ENCODE measurements around the gene STON1.

The STON1 gene

DNA sequence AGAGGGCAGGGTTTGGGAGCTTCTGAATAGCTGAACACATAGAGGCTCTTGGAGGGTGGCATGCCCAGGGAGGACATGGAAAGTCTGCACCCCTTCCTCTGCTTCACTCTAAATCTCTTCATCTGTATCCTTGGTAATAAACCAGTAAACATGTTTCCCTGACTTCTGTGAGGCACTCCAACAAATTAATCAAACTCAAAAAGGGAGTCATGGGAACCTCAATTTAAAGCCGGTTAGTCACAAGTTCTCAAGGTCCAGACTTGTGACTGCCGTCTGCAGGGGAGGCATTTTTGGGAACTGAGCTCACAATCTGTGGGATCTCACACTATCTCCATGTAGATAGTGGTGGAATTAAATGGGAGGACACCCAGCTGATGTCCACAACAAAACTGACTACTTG lies 33.1 kb upstream of the STON1 start:
- H3K4me3 ChIP-seq (ENCODE audit: low read depth, low read length): no peak overlapping the region
- no peak for TF ChIP-seq CTCF (IDR thresholded peaks at IDR 0.05; ENCODE audit: borderline replicate concordance, insufficient read depth, low read depth, low read length)

DNA sequence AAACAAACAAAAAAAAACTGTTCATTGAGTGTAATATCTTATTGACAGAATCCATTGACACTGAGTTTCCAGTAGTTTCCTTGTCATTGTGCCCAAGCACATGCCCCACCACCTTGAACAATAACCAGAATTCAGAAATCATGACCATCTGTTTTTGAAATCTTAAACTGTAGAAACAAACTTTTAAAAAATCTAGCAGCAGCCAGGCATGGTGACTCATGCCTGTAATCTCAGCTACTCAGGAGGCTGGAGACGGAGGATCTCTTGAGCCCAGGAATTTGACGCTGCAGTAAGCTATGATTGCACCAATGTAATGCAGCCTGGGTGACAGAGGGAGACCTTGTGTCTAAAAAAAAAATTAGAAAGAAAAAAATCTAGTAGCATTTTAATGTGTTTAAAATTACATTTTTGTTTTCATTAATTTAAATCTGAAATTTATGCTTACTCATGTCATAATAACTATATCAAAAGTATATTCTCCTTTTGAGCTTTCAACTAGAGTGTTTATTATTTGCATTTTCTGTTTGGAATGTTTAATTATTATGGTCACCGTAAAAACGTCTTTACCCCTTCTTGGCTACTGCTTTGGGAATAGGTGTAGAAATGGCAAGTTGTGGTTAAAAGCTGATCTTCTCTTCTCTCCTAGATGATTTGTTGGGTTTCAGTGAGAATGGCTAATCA lies 25.2 kb upstream of the STON1 start:
- no peak for TF ChIP-seq CTCF (IDR thresholded peaks at IDR 0.05; ENCODE audit: borderline replicate concordance, insufficient read depth, low read depth, low read length)
- no peak overlapping the region for H3K4me3 ChIP-seq (ENCODE audit: low read depth, low read length)

DNA sequence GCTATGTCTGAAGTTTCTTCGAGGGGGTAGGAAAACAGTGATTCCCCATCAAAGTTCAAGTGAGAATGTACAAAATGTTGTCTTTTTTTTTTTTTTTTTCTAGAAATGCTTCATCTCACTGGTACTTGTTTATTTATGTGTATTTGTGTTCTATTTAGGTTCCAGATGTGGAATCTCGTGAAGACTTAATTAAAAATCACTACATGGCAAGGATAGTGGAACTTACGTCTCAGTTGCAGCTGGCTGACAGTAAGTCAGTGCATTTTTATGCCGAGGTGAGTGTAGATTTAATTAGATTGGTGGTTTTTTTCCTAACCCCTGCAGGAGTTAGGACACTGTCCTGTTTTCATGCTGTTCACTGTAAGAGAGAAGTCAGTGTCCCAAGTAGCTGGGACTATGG lies 22.8 kb upstream of the STON1 start:
- no peak for TF ChIP-seq CTCF (IDR thresholded peaks at IDR 0.05; ENCODE audit: borderline replicate concordance, insufficient read depth, low read depth, low read length)
- no peak overlapping the region for H3K4me3 ChIP-seq (ENCODE audit: low read depth, low read length)

DNA sequence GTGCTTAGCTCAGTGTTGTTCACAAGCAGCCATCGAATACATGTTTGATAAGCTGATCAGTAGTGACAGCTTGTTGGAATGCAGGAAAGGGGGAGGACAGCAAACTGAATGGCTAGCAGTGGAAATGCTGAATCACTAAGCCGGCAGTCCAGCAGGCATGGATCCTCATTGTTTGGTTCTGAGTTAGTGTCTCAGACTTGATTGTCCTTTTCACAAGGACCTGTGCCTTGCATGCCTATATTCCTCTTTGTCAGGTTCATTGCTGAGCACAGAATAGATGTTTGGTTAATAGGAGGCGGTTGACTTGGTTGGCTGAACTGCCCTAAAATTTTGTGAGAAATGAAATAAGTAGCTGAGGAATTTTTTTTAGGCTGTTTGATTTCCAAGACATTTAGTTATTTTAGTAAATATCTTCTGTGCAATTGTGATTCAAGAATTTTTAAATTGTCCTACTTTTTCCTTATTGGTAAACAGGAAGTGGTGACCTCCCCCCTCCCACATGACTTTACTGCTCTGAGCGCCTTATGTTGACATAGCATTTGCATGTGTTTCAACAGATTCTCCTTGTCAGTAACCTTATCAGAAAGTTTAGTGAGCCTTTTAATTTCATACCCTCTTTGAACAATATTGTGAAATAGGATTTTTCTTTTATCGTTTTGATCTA lies 21.4 kb upstream of the STON1 start:
- no peak overlapping the region for H3K4me3 ChIP-seq (ENCODE audit: low read depth, low read length)

GRCh38 chr2:48510329-48510728 lies 19.6 kb upstream of the STON1 start:
- H3K4me3 ChIP-seq (ENCODE audit: low read depth, low read length): no peak overlapping the region
- TF ChIP-seq CTCF (IDR thresholded peaks at IDR 0.05; ENCODE audit: borderline replicate concordance, insufficient read depth, low read depth, low read length): no peak

More for the DNA sequence above, 21.4 kb upstream of the STON1 start:
- no peak for TF ChIP-seq CTCF (IDR thresholded peaks at IDR 0.05; ENCODE audit: borderline replicate concordance, insufficient read depth, low read depth, low read length)

- no peak for TF ChIP-seq CTCF (IDR thresholded peaks at IDR 0.05; ENCODE audit: borderline replicate concordance, insufficient read depth, low read depth, low read length)
These were observed 18.0 kb upstream of the STON1 start for GRCh38 chr2:48511849-48512470.

DNA sequence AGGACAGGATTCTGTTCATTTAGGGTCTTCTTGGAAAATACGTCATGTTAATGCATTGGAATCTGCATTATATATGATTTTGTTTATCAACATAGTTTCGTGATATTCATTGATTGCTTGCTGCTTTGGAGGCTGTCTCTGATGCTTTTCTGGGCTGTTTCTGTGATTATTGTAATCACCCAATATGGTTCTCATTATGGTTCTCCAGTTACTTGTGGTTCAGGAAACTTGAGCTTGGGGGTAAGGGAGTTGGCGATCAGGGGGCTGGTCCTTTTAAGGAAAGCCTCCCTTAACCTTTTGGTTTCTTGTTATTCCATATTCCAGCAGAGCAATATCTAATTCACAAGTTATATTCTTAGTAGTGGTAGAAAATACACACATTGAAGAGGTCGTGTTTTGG lies 17.4 kb upstream of the STON1 start:
- H3K4me3 ChIP-seq (ENCODE audit: low read depth, low read length): no peak overlapping the region
- no peak for TF ChIP-seq CTCF (IDR thresholded peaks at IDR 0.05; ENCODE audit: borderline replicate concordance, insufficient read depth, low read depth, low read length)

More at GRCh38 chr2:48511849-48512470, 18.0 kb upstream of the STON1 start:
- no peak overlapping the region for H3K4me3 ChIP-seq (ENCODE audit: low read depth, low read length)

Measured in GM12875 (cell line).